ENCODE results near the gene AFAP1. TPM values are rescaled to one million over a fixed set of nuclear protein-coding genes. Genes with fewer than 3 reads are reported as not detected.

AFAP1 gene
- total RNA-seq, 1 experiment from 2014 or later: 22.6 TPM

GRCh38 chr4:7844594-7844991 lies 95.1 kb downstream of the AFAP1 start:
- peak; percentile 58 for DNase-seq (ENCODE audit: low read depth)

GRCh38 chr4:7843831-7844593 lies 95.6 kb downstream of the AFAP1 start:
- peak; percentile 74 for DNase-seq (ENCODE audit: low read depth)

- DNase-seq (ENCODE audit: low read depth): peak; percentile 99
These were observed 97.0 kb downstream of the AFAP1 start for GRCh38 chr4:7842384-7843279.

GRCh38 chr4:7841894-7842293 lies 97.8 kb downstream of the AFAP1 start:
- no peak for DNase-seq (ENCODE audit: low read depth)

GRCh38 chr4:7841071-7841470 lies 98.6 kb downstream of the AFAP1 start:
- no peak for DNase-seq (ENCODE audit: low read depth)

GRCh38 chr4:7839856-7840255 lies 99.8 kb downstream of the AFAP1 start:
- DNase-seq (ENCODE audit: low read depth): no peak

- no peak for DNase-seq (ENCODE audit: low read depth)
These were observed 101.4 kb downstream of the AFAP1 start for GRCh38 chr4:7838136-7838782.

- no peak for DNase-seq (ENCODE audit: low read depth)
These were observed 102.0 kb downstream of the AFAP1 start for GRCh38 chr4:7837597-7838135.

GRCh38 chr4:7831858-7832730 lies 107.6 kb downstream of the AFAP1 start:
- DNase-seq (ENCODE audit: low read depth): no peak

- peak; percentile 75 for DNase-seq (ENCODE audit: low read depth)
These were observed 108.3 kb downstream of the AFAP1 start for GRCh38 chr4:7831330-7831729.

GRCh38 chr4:7830747-7831146 lies 108.9 kb downstream of the AFAP1 start:
- no peak for DNase-seq (ENCODE audit: low read depth)

GRCh38 chr4:7829652-7830580 lies 109.7 kb downstream of the AFAP1 start:
- DNase-seq (ENCODE audit: low read depth): no peak

GRCh38 chr4:7828793-7829301 lies 110.8 kb downstream of the AFAP1 start:
- no peak for DNase-seq (ENCODE audit: low read depth)

GRCh38 chr4:7828011-7828720 lies 111.5 kb downstream of the AFAP1 start:
- DNase-seq (ENCODE audit: low read depth): peak; percentile 95

- no peak for DNase-seq (ENCODE audit: low read depth)
These were observed 112.1 kb downstream of the AFAP1 start for GRCh38 chr4:7827566-7827965.

GRCh38 chr4:7826909-7827306 lies 112.8 kb downstream of the AFAP1 start:
- DNase-seq (ENCODE audit: low read depth): no peak

- no peak for DNase-seq (ENCODE audit: low read depth)
These were observed 113.3 kb downstream of the AFAP1 start for GRCh38 chr4:7826176-7826908.

- no peak for DNase-seq (ENCODE audit: low read depth)
These were observed 115.4 kb downstream of the AFAP1 start for GRCh38 chr4:7824218-7824617.
